ENCODE measurements around the gene PLCG1. TPM values are rescaled to one million over a fixed set of nuclear protein-coding genes. Genes with fewer than 3 reads are reported as not detected.

The PLCG1 gene
- 203 and 205 TPM in 2 replicates for total RNA-seq

- H3K9me3 Mint-ChIP-seq = no peaks in the 10 kb centered on the region
- H3K36me3 Mint-ChIP-seq (ENCODE audit: low read depth) = peaks cover 18% of the 10 kb centered on the region
- peak within 1 kb of the TSS; percentile 95 for H3K4me3 Mint-ChIP-seq
- H3K27me3 Mint-ChIP-seq (ENCODE audit: insufficient read depth) = no peaks in the 10 kb centered on the region
- peaks cover 71% of the 10 kb centered on the region for H3K4me1 Mint-ChIP-seq (ENCODE audit: low read depth)
- H3K27ac Mint-ChIP-seq = peak within 1 kb of the TSS; percentile 91
- intact Hi-C loops (cut with micrococcal nuclease) = loop anchor here (1.0 to 5.0 kb wide), 4 partner anchors 35 to 556 kb away; partner anchors contain the start of gene ZHX3
- DNase-seq (ENCODE audit: low spot score) = peak; percentile 83
Measured at GRCh38 chr20:41136680-41137613, at the start of gene PLCG1. TSS of gene PLCG1 (plus strand) at chr20:41137543. CDS start at chr20:41137642, 99 bp downstream.

- Mint-ChIP-seq H3K4me1 (ENCODE audit: low read depth) (peaks cover 30% of the 10 kb centered on the region), H3K27ac (no peak overlapping the region), H3K36me3 (ENCODE audit: low read depth) (peaks cover 64% of the 10 kb centered on the region), H3K9me3 (no peaks in the 10 kb centered on the region), H3K4me3 (no peak overlapping the region), H3K27me3 (ENCODE audit: insufficient read depth) (no peaks in the 10 kb centered on the region)
- no peak for DNase-seq (ENCODE audit: low spot score)
- intact Hi-C loops (cut with micrococcal nuclease) = no loop called here
Measured at GRCh38 chr20:41087777-41088176, 49.6 kb upstream of the PLCG1 start.

GRCh38 chr20:41089555-41089954 is 47.8 kb upstream of the PLCG1 start:
- Mint-ChIP-seq H3K4me3 (no peak overlapping the region), H3K4me1 (ENCODE audit: low read depth) (peaks cover 24% of the 10 kb centered on the region), H3K36me3 (ENCODE audit: low read depth) (peaks cover 58% of the 10 kb centered on the region), H3K27ac (no peak overlapping the region), H3K9me3 (no peaks in the 10 kb centered on the region), H3K27me3 (ENCODE audit: insufficient read depth) (no peaks in the 10 kb centered on the region)
- intact Hi-C loops (cut with micrococcal nuclease) = no loop called here
- DNase-seq (ENCODE audit: low spot score) = no peak

- H3K9me3 Mint-ChIP-seq = no peaks in the 10 kb centered on the region
- intact Hi-C loops (cut with micrococcal nuclease) = no loop called here
- no peak overlapping the region for H3K27ac Mint-ChIP-seq
- H3K36me3 Mint-ChIP-seq (ENCODE audit: low read depth) = peaks cover 49% of the 10 kb centered on the region
- peaks cover 18% of the 10 kb centered on the region for H3K4me1 Mint-ChIP-seq (ENCODE audit: low read depth)
- no peak for DNase-seq (ENCODE audit: low spot score)
- H3K27me3 Mint-ChIP-seq (ENCODE audit: insufficient read depth) = no peaks in the 10 kb centered on the region
- H3K4me3 Mint-ChIP-seq = no peak overlapping the region
Measured at GRCh38 chr20:41091927-41092326, 45.4 kb upstream of the PLCG1 start.

- peaks cover 13% of the 10 kb centered on the region for H3K4me1 Mint-ChIP-seq (ENCODE audit: low read depth)
- no peak overlapping the region for H3K4me3 Mint-ChIP-seq
- H3K9me3 Mint-ChIP-seq = no peaks in the 10 kb centered on the region
- H3K27me3 Mint-ChIP-seq (ENCODE audit: insufficient read depth) = no peaks in the 10 kb centered on the region
- peaks cover 47% of the 10 kb centered on the region for H3K36me3 Mint-ChIP-seq (ENCODE audit: low read depth)
- no peak for DNase-seq (ENCODE audit: low spot score)
- intact Hi-C loops (cut with micrococcal nuclease) = loop anchor here (1.0 kb wide), 4 partner anchors 46 to 126 kb away; partner anchors contain the start of gene TOP1
- no peak overlapping the region for H3K27ac Mint-ChIP-seq
Measured at GRCh38 chr20:41094353-41095055, 42.8 kb upstream of the PLCG1 start.

- H3K27ac Mint-ChIP-seq = no peak overlapping the region
Measured at GRCh38 chr20:41095110-41095969, 42.0 kb upstream of the PLCG1 start.

GRCh38 chr20:41098703-41099250 is 38.6 kb upstream of the PLCG1 start:
- Mint-ChIP-seq H3K4me1 (ENCODE audit: low read depth) (peaks cover 13% of the 10 kb centered on the region), H3K36me3 (ENCODE audit: low read depth) (peaks cover 45% of the 10 kb centered on the region), H3K27ac (no peak overlapping the region), H3K9me3 (no peaks in the 10 kb centered on the region), H3K27me3 (ENCODE audit: insufficient read depth) (no peaks in the 10 kb centered on the region), H3K4me3 (no peak overlapping the region)
- no peak for DNase-seq (ENCODE audit: low spot score)
- intact Hi-C loops (cut with micrococcal nuclease) = no loop called here

More at GRCh38 chr20:41095110-41095969, 42.0 kb upstream of the PLCG1 start:
- H3K9me3 Mint-ChIP-seq = no peaks in the 10 kb centered on the region
- H3K27me3 Mint-ChIP-seq (ENCODE audit: insufficient read depth) = no peaks in the 10 kb centered on the region
- peaks cover 50% of the 10 kb centered on the region for H3K36me3 Mint-ChIP-seq (ENCODE audit: low read depth)
- no peak overlapping the region for H3K4me3 Mint-ChIP-seq
- peaks cover 13% of the 10 kb centered on the region for H3K4me1 Mint-ChIP-seq (ENCODE audit: low read depth)
- intact Hi-C loops (cut with micrococcal nuclease) = loop anchor here (1.0 kb wide), 4 partner anchors 47 to 127 kb away; partner anchors contain the start of gene TOP1
- DNase-seq (ENCODE audit: low spot score) = peak; percentile 34

GRCh38 chr20:41100001-41100480 is 37.3 kb upstream of the PLCG1 start:
- no peak overlapping the region for H3K27ac Mint-ChIP-seq
- peaks cover 6% of the 10 kb centered on the region for H3K4me1 Mint-ChIP-seq (ENCODE audit: low read depth)
- no peaks in the 10 kb centered on the region for H3K9me3 Mint-ChIP-seq
- intact Hi-C loops (cut with micrococcal nuclease) = no loop called here
- no peaks in the 10 kb centered on the region for H3K27me3 Mint-ChIP-seq (ENCODE audit: insufficient read depth)
- no peak for DNase-seq (ENCODE audit: low spot score)
- H3K36me3 Mint-ChIP-seq (ENCODE audit: low read depth) = peaks cover 49% of the 10 kb centered on the region
- H3K4me3 Mint-ChIP-seq = no peak overlapping the region

GRCh38 chr20:41101660-41102059 is 35.7 kb upstream of the PLCG1 start:
- no peak for DNase-seq (ENCODE audit: low spot score)
- H3K4me3 Mint-ChIP-seq = no peak overlapping the region
- peaks cover 46% of the 10 kb centered on the region for H3K36me3 Mint-ChIP-seq (ENCODE audit: low read depth)
- no peaks in the 10 kb centered on the region for H3K9me3 Mint-ChIP-seq
- intact Hi-C loops (cut with micrococcal nuclease) = no loop called here
- H3K4me1 Mint-ChIP-seq (ENCODE audit: low read depth) = no peaks in the 10 kb centered on the region
- H3K27ac Mint-ChIP-seq = no peak overlapping the region
- H3K27me3 Mint-ChIP-seq (ENCODE audit: insufficient read depth) = no peaks in the 10 kb centered on the region

- Mint-ChIP-seq H3K36me3 (ENCODE audit: low read depth) (peaks cover 38% of the 10 kb centered on the region), H3K4me1 (ENCODE audit: low read depth) (no peaks in the 10 kb centered on the region), H3K27ac (no peak overlapping the region), H3K27me3 (ENCODE audit: insufficient read depth) (no peaks in the 10 kb centered on the region), H3K9me3 (no peaks in the 10 kb centered on the region), H3K4me3 (no peak overlapping the region)
- intact Hi-C loops (cut with micrococcal nuclease) = no loop called here
- DNase-seq (ENCODE audit: low spot score) = no peak
Measured at GRCh38 chr20:41108531-41108930, 28.8 kb upstream of the PLCG1 start.

GRCh38 chr20:41110012-41110411 is 27.3 kb upstream of the PLCG1 start:
- Mint-ChIP-seq H3K27ac (no peak overlapping the region), H3K36me3 (ENCODE audit: low read depth) (peaks cover 38% of the 10 kb centered on the region), H3K4me3 (no peak overlapping the region), H3K27me3 (ENCODE audit: insufficient read depth) (no peaks in the 10 kb centered on the region), H3K9me3 (no peaks in the 10 kb centered on the region), H3K4me1 (ENCODE audit: low read depth) (no peaks in the 10 kb centered on the region)
- no peak for DNase-seq (ENCODE audit: low spot score)
- intact Hi-C loops (cut with micrococcal nuclease) = no loop called here

Data from activated T-helper 1 cell treated with anti-CD3 and anti-CD28 coated beads, Interleukin-12 subunit alpha, Interleukin-12 subunit beta, Interleukin-2, Interleukin-4 antibody, amounts not matched to agents 30 ng/mL and 10 ng/mL and 1 ng/mL, durations not matched to agents 14 hours and 24 hours and 36 hours (primary cell).